GM12801 (cell line): ENCODE data around the gene RTN4IP1.

Source experiments
- TF ChIP-seq, protein P1 (sequence below): IDR thresholded peaks from one replicate; pipeline ENCODE4 v1.5.1; 2011; ENCODE audit warnings: control low read depth; ENCODE audit not compliant: insufficient read length; ENCODE audit errors: extremely low read depth

Gene RTN4IP1

DNA sequence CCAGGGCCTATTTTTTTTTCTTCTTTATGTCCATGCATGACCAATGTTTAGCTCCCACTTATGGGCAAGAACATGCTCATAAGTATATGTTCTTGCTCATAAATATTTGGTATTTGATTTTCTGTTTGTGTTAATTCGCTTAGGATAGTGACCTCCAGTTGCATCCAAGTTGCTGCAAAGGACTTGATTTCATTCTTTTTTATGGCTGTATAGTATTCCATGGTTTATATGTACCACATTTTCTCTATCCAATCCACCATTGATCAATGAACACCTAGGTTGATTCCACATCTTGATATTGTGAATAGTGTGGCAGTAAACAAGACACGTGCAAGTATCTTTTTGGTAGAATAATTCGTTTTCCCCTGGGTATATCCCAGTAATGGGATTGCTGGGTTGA lies 78.1 kb downstream of the RTN4IP1 start:
- TF ChIP-seq, protein P1, sequence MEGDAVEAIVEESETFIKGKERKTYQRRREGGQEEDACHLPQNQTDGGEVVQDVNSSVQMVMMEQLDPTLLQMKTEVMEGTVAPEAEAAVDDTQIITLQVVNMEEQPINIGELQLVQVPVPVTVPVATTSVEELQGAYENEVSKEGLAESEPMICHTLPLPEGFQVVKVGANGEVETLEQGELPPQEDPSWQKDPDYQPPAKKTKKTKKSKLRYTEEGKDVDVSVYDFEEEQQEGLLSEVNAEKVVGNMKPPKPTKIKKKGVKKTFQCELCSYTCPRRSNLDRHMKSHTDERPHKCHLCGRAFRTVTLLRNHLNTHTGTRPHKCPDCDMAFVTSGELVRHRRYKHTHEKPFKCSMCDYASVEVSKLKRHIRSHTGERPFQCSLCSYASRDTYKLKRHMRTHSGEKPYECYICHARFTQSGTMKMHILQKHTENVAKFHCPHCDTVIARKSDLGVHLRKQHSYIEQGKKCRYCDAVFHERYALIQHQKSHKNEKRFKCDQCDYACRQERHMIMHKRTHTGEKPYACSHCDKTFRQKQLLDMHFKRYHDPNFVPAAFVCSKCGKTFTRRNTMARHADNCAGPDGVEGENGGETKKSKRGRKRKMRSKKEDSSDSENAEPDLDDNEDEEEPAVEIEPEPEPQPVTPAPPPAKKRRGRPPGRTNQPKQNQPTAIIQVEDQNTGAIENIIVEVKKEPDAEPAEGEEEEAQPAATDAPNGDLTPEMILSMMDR: no peak

DNA sequence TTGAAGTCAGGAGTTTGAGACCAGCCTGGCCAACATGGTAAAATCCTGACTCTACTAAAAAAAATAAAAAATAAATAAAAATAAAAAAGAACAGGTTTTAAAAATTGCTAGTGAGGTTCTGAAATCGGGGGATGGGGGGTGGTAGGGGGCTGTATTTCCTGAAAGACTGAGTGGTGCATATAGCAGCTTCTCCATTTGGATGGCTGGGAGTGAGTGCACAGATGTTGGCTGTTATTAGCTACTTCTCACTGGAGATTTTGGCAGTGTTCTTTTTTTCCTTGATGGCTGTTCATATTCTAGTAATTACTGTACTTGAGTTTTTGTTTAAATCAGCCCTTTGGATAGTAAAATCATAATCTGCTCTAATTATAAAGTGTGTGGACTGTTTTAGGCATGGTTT lies 79.8 kb downstream of the RTN4IP1 start:
- TF ChIP-seq, protein P1: no peak

DNA sequence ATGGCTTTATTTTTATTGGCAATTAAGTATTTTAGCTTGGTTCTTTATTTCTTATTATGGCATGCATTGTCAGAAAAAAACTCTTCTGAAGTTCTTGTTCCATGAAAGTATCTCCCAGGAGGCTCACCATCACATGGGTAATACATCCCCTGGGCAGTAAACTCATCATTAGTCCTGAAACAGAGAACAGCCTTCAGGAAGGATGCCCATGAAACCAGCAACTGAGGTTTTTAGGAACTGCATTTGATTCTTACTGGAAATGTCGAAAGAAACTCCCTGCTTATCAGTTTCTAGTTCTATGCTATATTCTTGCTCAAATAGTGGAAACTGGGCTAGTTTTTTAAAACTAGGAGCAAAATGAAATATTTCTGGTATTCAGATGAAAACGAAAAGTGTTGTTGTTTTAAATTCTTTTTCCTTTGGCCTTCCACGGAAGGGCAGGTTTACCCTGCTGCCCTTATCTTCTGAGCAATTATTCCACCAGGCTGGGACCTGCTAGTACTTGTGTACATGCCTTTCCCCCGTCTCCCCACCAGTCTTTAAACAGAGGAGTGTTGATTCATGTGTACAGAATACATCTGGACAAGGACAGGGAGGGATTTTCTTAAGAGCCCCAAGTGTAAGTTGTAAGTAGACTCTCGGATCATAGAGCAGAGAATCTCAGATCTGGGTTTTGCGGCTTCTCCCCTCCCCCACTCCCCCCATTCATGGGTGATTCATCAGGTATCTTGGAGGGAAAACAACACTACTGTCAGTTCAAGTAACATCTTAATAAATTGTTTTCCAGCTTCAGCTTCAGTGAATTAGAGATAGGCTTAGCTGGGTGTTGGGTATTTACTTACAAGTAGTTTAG lies 81.5 kb downstream of the RTN4IP1 start:
- TF ChIP-seq, protein P1: no peak

DNA sequence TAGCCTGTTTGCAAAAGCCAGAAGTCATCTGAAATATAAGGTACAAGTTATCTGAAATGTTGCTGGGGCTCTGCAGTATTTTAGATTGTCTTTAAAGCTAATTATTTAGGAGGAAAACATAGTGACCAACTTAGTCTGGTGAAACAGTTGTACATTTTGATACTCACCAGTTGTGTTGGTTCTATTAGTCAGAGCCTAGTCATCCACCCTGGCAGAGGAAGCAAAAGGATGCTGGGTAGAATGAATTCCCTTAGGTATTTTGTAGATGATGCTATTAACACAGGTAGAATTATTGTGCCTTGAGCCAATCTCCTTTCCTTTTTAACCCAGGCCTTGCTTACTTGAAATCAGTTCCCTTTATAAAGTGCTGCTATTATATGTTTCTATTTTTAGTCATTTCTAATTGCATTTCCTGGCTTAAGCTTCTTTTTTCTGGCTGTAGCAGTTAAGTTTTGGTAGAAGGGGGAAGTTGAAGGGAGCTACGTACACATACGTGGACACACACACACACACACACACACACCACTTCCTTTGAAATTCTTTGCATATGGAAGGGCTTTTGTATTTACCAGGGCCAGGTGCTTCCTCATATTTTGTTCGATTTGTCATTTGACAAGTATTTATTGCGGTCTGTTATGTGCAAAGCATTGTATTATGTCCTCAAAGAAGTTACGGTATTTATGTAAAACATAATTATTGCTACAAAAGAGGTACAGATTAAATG lies 82.4 kb downstream of the RTN4IP1 start:
- TF ChIP-seq, protein P1: no peak

DNA sequence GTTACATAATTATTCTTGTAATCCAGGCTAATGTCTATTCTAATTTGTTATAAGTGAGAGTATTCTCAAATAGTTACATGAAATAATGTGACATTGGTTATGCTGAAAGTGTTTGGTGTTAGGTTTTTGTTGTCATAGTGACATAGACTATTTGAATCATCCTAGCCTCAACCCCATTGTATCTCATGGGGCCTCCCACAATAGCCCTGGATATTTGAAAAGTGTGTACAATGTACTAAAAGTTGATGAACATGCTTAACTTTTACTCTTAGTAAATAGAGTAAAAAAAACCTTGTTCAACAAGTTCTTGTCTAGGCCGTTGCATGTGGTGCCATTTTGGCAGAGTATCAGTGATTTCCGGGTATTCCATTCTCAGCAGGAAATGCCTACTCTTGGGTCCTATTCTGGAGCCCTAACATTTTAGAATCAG lies 83.0 kb downstream of the RTN4IP1 start:
- TF ChIP-seq, protein P1: no peak

DNA sequence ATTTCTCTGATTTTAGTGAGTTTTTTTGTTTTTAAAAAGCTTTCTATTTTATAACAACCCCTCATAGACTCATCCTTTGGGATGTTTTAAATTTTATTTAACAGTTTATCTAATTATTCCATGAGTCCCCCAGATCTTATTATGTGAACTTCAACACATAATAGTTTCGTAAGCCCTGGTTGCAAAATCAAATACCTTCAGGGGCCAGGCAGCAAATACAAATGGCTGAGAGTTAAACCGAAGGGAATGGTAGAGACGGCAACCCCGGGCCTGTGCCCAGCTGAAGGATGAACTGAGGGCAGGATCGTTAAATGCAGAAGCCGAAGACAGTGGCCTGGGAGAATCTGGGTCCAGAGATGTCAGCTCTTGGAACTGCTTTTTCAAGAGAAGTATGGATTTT lies 88.4 kb downstream of the RTN4IP1 start:
- TF ChIP-seq, protein P1: no peak

DNA sequence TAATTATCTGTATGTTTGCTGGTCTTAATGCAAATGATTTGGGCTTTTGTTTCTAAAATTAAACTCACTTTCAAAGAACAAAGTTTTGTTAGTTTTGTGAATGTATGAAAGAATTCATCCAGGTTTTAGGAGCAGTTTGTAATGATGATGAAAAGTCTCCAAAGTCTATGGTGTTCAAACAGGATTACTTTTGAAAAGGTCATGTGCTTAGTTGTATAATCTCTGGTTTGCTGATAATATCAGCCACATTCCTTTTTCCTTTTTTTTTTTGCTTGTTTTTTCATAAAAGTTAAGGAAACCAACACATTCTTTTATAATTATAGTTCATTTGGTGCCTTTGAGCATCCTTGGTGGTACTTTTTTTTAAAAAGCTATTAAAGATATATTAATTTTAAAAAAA lies 88.9 kb downstream of the RTN4IP1 start:
- TF ChIP-seq, protein P1: no peak
